Astrocyte (in vitro differentiated cells and primary cell): ENCODE results near the gene SSH2.

Source experiments
- EZH2 ChIP-seq: IDR thresholded peaks from 2 replicates; pipeline ENCODE4 v1.6.1; 2012; ENCODE audit warnings: mild to moderate bottlenecking, low read length, inconsistent platforms; ENCODE audit not compliant: insufficient read depth
- TF ChIP-seq, protein P1 (sequence below): IDR thresholded peaks from 2 replicates; pipeline ENCODE4 v1.5.1; 2011; ENCODE audit warnings: low read depth, mild to moderate bottlenecking, inconsistent platforms, low read length, moderate library complexity; ENCODE audit not compliant: insufficient read depth

DNA sequence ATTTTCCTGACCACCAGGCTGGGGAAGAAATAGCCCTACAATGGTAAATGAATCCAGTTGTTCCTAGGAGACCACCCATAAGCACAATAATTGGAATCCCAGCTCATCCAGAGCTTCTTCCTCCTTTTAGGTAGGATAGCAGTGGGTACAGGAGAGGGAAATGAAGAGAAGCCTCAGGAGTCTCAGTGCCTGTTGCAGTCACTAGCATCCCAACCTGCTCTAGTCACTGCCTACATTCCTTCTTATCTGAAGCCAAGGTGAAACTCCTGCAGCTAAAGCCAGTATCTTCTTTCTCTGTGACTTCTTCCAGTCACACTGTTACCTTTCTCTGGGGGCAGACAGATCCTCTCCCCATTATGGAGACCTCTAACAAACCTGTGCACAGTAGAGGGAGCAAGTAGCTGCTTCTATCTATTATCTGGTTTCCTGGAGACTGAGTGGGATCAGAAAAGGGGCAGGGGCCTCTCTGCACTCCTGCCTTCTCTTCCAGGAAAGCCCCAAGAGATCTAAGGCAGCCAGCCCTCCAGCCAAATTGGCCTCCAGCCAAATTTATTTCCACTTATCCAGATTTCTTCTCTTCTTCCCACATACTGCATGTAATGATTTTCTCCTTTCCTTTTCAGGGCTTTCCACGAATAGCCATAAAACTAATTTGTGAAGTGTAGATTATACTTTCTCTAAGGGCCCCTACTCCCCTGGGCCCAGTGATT is 85.5 kb downstream of the SSH2 start:
- TF ChIP-seq, protein P1, sequence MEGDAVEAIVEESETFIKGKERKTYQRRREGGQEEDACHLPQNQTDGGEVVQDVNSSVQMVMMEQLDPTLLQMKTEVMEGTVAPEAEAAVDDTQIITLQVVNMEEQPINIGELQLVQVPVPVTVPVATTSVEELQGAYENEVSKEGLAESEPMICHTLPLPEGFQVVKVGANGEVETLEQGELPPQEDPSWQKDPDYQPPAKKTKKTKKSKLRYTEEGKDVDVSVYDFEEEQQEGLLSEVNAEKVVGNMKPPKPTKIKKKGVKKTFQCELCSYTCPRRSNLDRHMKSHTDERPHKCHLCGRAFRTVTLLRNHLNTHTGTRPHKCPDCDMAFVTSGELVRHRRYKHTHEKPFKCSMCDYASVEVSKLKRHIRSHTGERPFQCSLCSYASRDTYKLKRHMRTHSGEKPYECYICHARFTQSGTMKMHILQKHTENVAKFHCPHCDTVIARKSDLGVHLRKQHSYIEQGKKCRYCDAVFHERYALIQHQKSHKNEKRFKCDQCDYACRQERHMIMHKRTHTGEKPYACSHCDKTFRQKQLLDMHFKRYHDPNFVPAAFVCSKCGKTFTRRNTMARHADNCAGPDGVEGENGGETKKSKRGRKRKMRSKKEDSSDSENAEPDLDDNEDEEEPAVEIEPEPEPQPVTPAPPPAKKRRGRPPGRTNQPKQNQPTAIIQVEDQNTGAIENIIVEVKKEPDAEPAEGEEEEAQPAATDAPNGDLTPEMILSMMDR = no peak
- TF ChIP-seq EZH2 = no peak
